NOMO-1 treated with DMSO at 0.1 percent for 48 hours (cell line): ENCODE measurements around the gene SURF1.
A peak's percentile ranks its signal among the peaks of the same experiment; 100 is the strongest.
"Not testable (repeated sequence)": the region's sequence is repeated elsewhere in the genome, so short reads cannot be mapped to it uniquely, and the experiment has no call there.

Experiments
- DNase-seq: peaks from one replicate; lab custom pipeline; 2025; ENCODE audit not compliant: unreplicated experiment; lab: John Stamatoyannopoulos, UW

Gene SURF1

DNA sequence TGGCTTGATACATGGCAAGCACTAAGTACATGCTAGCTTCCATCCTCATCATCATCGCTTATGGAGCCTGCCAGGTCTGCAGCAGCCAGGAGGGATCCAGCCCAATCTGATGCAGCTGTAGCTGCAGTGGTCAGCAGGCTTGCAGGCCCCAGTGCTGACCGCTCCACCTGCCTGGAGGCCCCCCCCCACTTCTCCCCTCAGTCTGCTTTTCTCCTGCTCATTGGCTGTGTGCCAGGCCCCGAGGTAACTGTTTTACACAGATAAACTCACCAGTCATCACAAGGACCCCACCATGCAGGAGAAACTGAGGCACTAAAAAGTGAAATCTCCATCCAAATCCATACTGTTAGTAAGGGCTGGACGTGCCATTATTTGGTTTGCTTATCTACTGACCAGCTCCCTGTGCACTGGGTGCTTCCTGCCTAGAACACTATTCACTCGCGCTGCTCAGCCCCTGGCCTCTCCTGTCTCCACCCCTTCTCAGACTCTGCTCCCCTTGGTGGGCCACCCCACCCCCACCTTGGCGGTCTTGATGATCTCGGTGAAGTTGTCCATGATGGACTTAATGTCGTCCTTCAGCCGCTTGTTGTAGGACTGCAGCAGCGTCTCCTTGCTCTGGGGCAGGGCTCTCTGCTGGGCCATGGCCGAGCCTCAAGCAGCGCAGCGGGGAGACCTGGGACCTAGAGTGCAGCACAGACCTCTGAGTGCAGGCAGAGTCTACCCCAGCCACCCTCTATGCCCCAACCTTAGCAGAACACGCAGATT, 10.1 kb downstream of the SURF1 start:
- no peak for DNase-seq

DNA sequence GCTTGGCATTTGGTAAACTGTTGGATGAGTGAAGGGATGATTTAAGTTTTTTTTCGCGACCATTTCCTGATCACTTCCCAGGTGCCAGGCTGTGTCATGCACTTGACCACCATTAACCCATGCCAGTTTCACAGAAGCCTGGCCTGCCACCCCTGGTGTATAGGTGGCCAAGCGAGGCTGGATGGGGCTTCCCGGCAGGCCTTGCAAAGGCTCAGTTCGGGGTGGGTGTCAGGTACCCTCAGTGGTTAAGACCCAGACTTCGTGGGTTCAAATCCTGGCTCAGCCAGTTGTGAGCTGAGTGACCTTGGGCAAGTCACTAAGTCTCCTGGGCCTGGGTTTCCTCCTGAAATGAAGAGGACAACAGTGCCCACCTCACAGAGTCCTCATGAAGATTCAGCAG, 10.7 kb downstream of the SURF1 start:
- DNase-seq = no peak

DNA sequence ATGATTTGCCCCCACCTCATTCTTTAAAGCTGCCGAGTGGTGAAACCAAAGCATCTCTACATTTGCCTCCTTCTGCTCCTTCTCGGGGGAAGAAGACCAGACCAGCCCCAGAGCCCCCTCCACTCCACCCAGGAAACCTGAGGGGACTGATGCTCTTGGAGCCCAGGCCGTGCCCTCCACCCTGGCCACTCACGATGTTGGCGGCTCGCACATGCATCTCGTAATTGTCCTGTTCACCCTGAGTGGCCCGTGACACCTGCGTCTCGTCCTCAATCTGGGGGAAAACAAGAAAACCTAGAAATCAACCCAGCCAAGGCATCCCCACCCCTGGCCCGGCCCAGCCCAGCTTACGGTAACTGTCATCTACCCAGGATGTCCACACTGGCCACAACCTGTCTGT, 11.3 kb downstream of the SURF1 start:
- DNase-seq = no peak

DNA sequence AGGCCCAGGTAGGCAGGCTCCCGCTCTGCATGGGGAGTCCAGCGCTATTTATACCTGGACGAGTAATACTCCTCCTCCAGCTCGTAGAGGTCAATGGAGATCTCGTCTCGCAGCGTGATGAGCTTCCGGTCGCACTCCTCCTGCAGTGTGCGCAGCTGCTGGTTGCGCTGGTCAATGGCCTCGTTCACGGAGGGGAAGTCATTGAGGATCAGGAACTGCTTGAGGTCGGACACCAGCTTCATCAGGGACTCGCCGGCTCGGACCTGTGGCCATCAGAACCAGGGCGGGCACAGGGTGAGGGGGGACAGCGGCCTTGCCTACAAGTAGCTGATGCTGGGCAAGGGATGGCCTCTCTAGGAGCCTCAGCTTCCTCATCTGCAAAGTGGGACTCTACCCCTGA, 12.2 kb downstream of the SURF1 start:
- DNase-seq = no peak

DNA sequence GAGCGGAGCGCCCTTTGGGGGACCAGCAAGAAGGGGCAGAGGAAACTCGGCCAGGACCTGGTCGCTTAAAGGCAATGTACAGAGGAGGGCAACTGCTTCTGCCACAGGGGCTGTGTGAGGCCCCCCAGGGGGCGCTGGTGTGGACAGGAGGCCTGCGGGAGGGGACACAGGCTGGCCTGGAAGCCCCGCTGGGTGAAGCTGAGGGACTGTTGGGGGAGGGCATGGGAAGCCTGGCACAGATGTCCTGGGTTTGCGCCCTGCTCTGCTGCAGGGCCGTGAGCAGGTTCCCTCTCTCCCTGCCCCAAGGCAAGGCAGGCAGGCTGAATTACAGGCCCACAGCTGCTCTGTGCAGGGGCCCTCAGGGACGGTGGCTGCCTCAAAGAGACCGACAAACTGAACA, 13.7 kb downstream of the SURF1 start:
- no peak for DNase-seq

DNA sequence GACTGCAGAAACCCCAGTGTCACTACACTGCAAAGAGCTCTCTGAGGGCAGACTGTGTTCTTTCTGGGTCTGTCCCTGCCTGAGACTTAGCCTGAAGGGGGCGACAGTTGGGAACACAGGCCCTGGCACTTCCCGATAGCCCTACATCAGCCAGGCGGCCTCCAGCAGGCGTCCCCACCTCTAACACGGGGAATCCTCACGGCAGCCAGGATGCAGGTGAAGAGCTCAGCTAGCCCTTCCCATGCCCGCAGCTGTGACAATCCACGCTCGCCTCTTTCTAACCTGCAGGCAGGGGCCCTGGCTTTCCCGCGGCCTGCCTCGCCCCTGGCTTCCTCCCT, 14.2 kb downstream of the SURF1 start:
- no peak for DNase-seq

DNA sequence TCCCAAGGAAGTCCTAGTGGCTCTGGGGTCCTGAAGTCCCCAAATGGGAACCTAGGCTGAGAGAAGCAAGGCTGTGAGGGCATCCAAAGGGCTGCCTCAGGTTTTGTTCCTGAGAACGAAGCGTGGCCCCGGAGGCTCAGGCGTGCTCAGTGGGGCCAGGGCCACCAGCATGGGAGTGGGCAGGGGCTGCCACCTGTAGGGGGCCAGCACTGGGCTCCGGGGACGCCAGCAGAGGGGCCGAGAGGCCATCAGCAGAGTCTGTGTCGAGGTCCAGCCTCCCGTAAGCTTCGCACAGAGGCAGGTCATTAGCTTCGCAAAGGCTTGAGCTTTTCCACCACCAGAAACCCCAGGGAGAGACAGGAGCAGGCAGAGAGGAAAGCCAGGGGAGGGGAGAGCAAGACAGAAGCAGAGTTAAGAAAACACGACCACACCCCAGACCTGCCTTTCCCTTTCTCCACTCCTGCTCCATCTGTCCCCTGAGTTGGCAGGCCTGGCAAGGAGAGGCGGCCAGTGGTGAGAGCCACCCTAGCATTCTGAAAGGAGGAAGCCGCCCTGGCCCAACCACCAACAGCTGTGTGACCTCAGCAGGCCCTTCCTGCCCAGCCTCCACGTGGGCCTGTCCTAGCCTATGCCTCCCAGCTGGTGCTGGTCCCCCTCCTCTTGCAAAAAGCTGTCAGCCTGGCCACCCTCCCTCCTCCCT, 14.8 kb downstream of the SURF1 start:
- no peak for DNase-seq

DNA sequence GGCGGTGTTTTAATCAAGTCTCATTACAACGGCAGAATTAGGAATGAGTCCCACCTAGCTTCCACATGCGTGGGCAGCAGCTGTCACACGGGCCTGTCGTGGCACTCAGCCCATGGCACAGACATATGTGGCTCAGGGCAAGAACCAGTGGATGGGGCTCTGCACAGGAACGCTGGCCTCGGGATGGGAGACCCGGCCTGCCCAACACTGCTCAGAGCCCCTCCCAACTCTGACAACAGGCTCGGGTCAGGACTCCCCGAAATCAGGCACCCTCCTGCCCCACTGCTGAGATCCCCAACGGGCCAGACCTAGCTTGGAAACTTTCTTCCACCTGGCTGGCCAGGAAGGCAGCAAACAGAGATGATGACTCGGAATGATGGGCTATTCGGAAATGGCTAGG, 15.4 kb downstream of the SURF1 start:
- no peak for DNase-seq

DNA sequence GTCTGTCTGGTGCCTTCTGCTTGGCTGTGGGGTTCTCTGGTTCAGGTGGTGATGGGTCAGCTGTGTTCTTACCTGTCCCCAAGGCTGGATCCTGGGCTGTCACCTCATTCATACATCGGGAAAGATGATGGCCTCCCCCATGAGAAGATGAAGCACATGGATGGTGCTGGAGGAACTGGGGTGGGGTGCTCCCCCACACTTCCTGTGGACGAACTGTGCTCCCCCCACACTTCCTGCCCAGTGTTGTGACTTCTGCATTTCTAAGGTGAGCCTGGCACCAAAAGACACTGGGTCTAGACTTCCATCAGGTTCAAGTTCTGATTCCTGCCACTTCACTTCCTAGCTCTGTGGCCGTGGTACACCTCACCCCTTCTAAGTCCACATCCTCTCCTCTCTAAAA, 16.0 kb downstream of the SURF1 start:
- peak; percentile 54 for DNase-seq

DNA sequence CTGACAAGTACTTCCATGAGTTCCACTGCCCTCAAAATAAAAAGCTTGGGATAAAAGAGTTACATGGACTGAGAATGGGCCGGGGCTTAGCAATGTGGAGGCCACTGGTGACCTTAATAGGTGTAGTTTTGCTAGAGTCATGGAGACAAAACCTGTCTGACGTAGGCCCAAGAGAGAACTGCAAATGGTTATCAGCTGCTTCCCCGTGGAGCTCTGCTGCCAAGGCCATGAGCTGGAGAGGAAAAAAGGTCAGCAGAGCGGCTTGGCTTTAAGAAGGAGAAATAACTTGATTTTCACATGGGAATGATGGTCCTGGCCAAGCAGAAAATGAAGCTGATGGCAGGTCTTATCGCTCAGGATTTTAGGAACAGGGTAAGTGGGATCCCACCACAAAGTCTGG, 16.6 kb downstream of the SURF1 start:
- no peak for DNase-seq

DNA sequence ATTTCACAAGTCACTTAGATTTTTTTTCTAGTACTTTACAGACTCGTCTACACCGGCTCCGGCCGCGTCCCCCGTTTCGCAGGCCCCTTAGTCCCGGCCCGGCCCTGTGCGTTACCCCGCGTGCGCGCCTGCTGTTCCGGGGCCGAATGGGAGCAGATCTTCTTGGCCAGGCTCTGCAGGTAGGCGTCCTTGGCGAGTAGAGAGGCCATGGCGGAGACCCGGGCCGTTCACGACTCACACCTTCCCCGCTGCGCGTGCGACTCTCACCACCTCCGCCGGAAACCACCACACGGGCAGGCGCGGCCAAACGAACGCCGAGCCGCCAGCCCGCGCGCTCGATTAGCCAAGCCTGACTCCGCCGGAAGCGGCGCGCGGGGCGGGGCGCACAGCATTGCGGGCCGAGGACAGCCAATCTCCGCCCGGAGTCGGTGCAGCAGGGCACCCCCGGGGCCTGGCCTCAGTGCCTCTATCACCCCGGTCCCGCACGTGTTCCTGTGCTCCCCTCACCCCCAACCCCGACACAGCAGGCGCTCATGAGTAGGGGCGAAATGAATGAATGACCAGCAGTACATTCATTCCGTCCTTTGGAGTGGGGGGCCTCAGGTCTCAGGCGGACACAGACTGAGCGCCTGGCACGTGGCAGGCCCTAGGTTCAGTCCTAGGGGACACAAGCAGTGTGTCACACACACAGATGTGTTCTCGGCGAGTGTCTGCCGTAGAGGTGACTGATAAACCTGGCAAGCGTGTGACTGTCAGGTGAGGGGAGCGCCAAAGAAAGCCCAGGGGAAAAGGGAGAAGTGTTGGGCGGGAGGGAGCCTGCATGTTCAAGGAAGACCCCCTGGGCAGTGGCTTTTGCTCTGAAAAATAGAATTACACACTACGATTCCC, 20.1 kb downstream of the SURF1 start, which contains the start of gene SURF6:
Gene SURF6, minus strand, starts transcription at position 265 of the 888 bp plus-strand sequence. Its CDS starts 56 bp downstream, at position 209.
- DNase-seq = peak; percentile 87

DNA sequence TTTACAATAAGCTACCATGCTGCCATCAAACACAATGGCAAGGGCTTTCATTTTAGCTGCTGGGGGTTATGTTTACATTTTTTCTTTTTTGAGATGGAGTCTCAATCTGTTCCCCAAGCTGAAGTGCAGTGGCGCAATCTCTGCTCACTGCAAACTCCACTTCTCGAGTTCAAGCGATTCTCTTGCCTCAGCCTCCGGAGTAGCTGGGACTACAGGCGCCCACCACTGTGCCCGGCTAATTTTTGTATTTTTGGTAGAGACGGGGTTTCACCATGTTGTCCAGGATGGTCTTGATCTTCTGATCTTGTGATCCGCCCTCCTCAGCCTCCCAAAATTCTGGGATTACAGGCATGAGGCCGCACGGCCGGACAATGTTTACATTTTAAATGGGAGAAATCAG, 21.4 kb downstream of the SURF1 start:
- not testable (repeated sequence) for DNase-seq

DNA sequence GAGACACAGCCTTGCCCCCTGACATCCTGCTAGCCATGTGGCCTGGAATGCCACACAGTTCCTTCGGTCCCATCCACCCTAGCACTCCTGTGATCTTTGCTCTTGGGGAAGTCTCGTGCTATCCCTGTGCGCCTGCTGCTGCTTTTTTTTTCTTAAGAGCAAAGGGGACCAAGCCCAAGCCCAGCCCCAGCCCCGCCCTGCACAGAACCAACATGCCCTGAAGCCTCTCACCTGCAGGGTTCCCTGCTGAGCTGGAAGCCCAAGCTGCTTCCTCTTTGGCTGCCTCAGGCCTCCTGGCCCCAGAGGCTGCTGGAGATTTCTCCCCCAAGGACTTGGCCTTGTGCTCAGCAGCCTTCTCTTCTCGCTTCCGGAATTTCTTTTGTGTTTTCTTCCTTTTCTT, 22.1 kb downstream of the SURF1 start:
- DNase-seq = no peak

DNA sequence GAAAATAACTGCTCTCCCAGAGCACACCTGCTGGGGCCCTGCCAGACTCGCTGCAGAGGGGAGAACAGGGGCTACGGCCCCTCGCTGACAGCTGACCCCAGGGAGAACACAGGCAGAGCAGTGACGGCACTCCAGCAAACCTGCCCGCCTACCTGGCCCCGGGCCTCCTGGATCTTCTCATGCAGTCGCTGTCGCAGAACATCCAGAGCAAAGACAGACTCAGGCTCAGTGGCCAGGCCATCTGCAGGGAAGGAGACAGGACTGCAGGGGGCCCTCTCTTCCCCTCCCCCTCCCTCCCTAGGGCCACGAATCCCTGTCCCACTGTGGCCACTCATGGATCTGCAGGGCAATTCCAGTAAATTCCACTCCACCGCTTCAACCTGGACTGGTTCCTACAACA, 22.7 kb downstream of the SURF1 start:
- no peak for DNase-seq

DNA sequence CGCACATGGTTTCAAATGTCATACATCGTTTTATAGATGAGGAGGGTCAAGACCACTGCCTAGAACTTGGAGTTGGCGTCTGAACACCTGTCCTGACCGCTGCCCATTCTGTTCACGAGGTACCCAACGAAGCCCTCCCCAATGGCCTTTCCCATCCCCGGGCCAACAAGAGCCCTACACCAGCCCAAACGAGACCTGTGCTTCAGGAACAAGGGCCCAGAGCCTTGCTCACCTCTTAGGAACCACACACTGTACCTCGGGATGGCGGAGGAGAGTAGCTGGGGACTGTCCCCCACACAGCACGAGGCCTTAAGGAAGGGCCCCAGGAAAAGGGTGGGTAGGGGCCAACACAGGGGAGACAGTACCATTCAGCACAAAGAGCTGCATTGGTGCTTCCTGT, 23.3 kb downstream of the SURF1 start:
- no peak for DNase-seq

DNA sequence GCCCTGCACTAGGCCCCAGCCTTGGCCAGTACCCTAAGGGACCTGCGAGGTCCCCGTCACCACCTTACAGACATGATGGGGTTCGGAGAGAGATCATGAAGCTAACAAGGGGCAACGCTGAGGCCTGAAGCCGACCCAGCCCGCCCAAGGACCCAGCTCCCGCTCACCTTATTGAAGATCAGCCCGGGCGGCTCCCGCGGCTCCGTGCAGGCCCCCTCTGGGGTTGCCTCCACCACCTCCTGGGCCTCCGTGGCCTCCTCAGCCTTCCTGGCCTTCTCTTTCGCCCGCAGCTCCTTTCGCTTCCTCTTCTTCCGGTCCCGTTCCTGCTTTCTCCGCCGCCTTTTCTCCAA, 23.9 kb downstream of the SURF1 start:
- DNase-seq = no peak

DNA sequence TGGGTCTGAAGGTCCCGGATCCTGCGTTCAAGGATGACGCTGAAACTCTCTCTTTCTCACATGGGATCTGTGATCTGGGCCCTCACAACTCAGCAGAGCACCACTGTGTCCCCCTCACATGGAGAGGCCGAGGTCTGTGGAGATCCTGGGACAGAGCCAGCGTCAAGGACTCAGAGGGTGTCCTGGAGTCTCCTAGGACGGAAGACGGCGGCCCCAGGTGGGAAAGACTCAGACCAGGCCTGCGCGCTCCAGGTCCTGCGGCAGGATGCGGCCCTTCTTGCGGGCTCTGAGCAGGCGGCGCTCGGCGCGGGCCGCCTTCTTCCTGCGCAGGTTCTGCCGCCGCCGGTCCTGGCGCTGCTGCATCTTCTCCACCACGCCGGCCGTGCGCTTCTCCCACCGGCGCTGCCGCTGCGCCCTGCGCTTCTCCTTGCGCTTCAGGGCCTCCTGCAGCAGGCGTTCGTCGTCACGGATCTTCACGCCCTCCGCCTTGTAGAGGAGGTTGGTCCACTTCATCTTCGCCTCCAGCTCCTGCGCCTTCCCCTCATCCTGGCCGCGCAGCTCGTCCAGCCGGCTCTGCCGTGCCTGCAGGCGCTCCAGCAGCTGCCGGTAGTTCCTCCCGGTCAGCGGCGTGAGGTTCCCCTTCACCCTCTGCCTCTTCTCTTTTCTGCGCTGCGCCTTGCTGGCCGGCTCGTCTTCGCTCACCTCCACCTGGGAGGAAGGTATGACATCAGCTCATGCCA, 24.5 kb downstream of the SURF1 start:
- no peak for DNase-seq

DNA sequence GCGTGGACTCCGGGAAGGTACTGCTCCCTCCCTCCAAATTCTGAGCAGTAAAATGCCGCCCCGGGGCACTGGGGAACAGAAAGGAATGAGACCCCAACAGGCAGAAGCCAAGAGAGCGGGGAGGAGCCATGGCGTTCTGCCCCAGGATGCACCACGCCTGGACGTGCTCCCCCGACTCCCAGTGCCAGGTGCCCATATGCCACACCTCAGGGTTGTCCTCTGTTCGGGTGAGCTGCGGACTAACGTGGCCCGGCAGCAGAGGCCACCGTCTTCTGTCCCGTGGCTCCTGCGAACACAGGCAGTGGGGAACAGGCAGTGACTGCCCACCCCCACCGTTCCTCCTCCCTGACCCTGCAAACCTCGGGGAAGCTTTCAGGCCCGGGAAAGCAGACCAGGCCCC, 25.1 kb downstream of the SURF1 start:
- DNase-seq = no peak

DNA sequence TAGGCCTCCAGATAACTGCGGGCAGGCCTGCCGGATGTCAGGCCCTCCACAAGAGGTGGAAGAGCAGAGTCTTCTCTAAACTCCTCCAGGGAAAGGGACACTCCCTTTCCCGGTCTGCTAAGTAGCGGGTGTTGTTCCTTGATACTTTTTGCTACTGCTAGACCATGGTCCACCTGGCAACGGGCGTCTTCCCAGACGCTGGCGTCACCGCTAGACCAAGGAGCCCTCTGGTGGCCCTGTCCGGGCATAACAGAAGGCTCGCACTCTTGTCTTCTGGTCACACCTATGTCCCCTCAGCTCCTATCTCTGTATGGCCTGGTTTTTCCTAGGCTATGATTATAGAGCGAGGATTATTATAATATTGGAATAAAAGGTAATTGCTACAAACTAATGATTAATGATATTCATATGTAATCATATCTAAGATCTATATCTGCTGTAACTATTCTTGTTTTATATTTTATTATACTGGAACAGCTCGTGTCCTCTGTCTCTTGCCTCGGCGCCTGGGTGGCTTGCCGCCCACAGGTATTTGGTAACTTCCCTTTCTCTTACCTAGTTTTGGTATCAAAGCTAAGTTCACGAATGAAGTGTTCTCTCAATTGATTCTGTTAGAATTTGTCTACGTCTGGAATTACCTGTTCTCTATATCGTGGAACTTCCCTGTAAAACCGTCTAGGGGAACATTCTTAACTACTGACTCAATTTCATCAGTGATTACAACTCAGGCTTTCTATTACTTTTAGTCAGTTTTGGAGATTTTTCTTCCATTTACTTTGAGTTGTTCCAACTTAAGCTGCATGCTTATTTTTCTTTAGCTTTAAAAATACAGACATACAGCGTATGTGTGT, 26.8 kb downstream of the SURF1 start:
- DNase-seq = not testable (repeated sequence)

DNA sequence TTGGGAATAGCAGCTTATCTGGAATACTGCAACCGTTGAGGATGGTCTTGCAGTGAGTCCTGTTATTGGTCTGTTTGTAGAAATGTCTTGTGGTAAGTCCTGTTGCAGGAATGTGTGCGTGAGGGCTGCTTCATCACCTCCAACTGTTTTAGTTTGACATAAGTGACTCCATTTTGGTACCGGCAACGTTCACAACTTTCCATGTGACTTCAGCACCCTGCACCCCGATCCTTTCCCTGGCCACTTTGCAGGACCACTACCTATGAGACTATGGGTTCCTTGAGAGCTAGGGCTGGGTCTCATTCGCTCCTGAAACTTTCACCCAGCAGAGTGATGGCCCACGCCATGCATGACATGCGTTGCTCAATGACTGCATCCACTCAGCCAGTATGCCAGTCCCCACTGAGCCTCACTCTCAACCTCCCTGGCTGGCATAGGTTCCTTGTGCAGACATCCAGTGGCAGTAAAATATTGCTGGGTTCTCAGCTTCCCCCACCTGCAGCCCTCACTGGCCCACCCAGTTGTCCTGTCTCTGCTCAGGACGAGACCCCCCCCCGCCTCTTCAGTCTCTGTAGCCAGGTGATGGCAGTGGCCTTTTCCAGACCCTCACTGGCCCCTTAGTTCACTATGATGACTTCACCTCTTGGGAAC, 28.3 kb downstream of the SURF1 start:
- no peak for DNase-seq
